ENCODE data around the gene TOMT.

DNA sequence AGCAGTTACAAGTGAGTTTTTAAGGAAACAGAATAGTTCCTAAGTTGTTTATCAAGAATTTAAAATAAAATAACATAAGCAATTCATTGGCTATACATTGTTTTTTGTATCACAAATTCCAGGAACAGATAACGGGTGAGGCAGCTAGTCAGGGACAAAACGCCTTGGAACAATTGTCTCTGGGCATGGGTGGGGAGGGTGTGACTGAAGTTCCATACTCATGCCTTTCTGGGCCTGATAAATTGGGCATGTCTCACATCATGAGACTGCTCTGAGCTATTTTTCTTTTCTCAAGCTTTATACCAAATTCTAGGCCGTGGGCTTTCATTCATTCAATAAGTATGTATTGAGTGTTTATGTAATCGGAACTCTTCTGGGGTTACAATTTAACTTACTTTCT, 51.4 kb downstream of the TOMT start:
- TF ChIP-seq, protein P1, sequence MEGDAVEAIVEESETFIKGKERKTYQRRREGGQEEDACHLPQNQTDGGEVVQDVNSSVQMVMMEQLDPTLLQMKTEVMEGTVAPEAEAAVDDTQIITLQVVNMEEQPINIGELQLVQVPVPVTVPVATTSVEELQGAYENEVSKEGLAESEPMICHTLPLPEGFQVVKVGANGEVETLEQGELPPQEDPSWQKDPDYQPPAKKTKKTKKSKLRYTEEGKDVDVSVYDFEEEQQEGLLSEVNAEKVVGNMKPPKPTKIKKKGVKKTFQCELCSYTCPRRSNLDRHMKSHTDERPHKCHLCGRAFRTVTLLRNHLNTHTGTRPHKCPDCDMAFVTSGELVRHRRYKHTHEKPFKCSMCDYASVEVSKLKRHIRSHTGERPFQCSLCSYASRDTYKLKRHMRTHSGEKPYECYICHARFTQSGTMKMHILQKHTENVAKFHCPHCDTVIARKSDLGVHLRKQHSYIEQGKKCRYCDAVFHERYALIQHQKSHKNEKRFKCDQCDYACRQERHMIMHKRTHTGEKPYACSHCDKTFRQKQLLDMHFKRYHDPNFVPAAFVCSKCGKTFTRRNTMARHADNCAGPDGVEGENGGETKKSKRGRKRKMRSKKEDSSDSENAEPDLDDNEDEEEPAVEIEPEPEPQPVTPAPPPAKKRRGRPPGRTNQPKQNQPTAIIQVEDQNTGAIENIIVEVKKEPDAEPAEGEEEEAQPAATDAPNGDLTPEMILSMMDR (IDR thresholded peaks at IDR 0.05) = no peak
- TF ChIP-seq EZH2 (IDR thresholded peaks at IDR 0.05; ENCODE audit: borderline replicate concordance, insufficient read depth, low read depth, low read length, poor library complexity, severe bottlenecking) = no peak
